Hematopoietic multipotent progenitor cell treated with erythropoietin and hydrocortisone succinate and interleukin-3 and kit ligand, for 6 days (in vitro differentiated cells): ENCODE data around the gene CHMP4B.
"Not testable (repeated sequence)": the region's sequence is repeated elsewhere in the genome, so short reads cannot be mapped to it uniquely, and the experiment has no call there.

Experiments used
- DNase-seq: peaks from one replicate; pipeline ENCODE4 v3.0.0-alpha.2; 2015

Gene CHMP4B

DNA sequence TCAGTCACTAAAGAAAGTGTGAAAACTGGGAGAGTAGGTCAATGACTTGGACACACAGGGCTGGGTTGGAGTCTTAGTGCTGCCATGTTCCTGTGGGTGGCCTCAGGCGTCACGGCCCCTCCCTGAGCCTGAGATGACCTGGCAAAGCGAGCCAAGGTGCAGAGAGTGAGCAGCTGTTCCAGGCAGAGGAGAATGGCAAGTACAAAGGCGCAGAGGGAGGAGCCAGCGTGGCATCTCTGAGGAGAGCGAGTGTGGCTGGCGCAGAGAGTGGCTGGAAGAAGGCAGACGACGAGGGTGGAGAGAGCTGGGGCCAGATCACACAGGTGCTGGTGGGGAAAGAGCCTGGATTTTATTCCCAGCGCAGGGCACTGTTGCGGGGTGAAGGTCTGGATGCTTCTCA, 20.6 kb upstream of the CHMP4B start:
- no peak for DNase-seq

GRCh38 chr20:33791021-33791420, 20.1 kb upstream of the CHMP4B start:
- no peak for DNase-seq

DNA sequence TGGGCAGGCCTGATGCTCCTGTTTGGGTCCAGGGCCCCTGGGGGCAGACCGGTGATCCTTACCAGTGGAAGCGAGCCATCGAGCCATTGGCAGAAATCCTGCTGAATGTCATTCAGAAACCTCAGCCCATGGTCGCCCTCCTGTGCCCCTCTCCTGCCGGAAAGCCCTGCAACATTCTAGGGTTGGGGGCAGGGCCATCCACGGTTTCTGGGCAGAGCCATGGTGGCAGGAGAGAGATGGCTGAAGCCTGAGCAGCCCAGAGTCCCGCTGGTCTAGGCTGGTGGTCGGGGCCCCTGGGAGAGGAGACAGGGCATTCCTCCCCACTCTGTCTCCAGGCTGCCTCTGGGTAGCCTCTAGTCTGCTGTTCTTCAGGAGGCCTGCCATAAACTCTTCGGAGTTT, 19.6 kb upstream of the CHMP4B start:
- no peak for DNase-seq

GRCh38 chr20:33791959-33792597, 19.1 kb upstream of the CHMP4B start:
- DNase-seq: peak; percentile 53

DNA sequence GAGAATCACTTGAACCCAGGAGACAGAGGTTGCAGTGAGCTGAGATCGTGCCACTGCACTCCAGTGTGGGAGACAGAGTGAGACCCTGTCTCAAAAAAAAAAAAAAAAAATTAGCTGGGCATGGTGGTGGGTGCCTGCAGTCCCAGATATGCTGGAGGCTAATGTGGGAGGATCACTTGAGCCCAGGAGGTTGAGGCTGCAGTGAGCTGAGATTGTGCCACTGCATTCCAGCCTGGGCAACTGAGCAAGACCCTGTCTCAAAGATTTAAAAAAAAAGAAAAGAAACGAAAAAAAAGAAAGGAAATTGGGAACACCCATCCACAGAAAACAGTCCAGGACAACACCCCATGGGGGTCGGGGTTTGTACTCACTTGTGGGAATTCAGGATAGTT, 18.6 kb upstream of the CHMP4B start:
- DNase-seq: not testable (repeated sequence)

GRCh38 chr20:33793011-33793931, 17.9 kb upstream of the CHMP4B start:
- DNase-seq: no peak

GRCh38 chr20:33796263-33796906, 14.8 kb upstream of the CHMP4B start:
- DNase-seq: no peak

DNA sequence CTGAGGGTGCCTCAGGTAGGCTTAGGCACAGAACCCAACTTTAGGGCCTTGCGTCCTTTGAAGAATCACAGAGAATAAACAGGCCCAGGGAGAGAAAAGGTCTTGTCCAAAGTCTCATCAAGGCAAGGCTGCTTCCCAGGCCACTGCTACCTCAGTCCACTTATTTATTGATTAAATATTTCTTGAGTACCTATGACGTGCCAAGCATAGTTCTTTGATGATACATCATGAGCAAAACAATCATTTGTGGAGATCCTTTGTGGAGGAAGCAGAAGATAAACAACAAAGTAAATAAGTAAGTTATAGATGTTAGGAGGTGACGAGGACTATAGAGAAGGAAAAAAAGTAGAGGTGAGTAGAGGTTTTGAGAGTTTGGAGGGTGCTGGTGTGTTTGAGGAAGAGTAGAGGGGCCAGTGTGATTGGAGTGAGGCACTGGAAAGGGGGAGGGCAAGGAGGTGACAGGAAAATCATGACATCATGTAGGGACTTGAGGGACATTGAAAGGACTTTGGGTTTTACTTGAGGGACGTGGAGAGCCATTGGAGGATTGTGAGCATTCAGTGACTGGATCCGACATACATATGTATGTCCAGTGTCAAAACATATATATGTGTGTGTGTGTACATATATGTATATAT, 14.1 kb upstream of the CHMP4B start:
- DNase-seq: no peak

GRCh38 chr20:33798444-33798843, 12.7 kb upstream of the CHMP4B start:
- DNase-seq: no peak

- no peak for DNase-seq
Observed at GRCh38 chr20:33803921-33804337, 7.2 kb upstream of the CHMP4B start.

- DNase-seq: no peak
Observed at GRCh38 chr20:33808388-33808787, 2.8 kb upstream of the CHMP4B start.

DNA sequence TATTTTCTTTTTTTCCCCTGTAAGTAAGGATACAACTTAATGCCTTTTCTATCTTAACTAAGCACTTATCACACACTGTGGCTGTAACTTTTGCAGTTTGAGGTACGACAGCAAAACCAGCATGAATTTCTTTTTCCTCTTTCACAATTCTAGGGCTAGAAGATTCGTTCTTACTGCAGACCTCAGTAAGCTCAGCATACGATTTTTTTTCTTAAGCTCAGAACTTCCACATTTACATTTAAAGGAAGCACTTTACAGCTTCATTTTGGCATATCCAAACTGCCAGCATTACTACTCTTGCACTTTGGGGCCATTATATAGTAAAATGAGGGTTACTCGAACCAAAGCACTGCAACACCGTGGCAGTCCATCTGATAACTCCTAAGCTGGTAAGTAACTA, 889 bp upstream of the CHMP4B start:
- DNase-seq: peak; percentile 22

DNA sequence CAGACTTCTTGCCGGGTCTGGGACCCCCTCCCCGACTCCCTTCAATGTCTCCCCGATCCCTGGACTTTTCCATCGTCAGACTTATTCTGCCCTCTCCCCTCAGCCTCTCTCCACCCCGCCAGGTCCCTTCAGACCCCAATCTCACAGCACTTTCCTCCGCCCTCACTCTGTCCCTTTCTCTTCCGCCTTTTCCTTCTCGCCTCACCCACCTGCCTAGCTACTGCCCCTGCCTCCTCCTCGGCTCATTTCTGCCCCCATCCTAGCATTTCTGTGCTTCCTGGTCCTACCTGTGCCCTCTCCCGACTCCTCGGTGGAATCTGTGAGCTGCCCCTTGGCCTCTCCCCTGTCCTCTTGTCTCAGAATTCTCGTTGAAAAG, 616 bp downstream of the CHMP4B start:
- DNase-seq: peak; percentile 58

- DNase-seq: peak; percentile 60
Observed at GRCh38 chr20:33812152-33812849, 1.2 kb downstream of the CHMP4B start.

DNA sequence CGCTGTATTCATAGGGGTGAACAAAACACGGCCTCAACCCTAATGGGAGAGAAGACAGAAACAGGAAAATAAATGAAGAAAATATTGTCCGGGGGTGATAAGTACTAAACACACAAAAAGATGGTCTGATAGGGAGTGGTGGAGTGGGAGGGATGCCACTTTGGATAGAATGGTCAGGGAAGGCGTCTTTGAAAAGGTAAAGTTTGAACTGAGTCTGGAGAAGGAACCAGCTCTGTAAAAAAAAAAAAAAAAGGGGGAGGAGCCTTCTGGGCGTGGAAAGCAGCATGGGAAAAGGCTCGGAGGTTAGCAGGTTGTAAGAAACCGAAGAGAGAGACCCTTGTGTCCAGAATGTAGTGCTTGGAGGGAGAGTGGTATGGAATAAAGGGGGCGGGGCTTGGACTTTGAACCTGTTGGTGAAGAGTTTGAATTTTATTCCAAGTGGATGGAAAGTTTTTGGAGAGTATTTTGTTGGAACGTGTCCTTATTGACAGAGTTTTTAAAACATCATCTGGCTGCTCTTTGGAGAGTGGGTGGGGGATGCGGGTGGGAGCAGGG, 1.8 kb downstream of the CHMP4B start:
- peak; percentile 69 for DNase-seq

DNA sequence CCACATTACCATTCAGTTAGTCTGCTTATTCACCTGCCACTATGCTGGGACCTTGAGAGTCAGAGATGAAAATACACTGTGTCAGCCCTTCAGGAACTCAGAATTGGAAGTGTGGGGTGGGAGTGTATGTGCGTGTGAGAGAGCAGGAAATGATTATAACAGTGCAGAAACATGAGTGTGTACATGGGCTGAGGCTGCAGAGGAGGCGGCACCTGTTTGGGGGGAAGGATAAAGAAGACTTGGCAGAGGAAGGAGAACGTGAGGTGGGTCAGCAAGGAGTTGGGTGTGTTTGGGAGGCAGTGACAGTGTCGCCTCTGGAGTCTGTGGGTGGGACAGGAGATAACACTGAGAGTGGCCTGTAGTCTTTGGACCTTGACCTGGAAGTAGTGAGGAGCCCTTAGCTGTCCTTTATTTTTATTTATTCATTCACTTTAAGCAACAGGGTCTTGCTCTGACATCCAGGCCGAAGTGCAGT, 3.1 kb downstream of the CHMP4B start:
- peak; percentile 35 for DNase-seq

GRCh38 chr20:33815671-33816070, 4.5 kb downstream of the CHMP4B start:
- no peak for DNase-seq

- no peak for DNase-seq
Observed at GRCh38 chr20:33816191-33816590, 5.0 kb downstream of the CHMP4B start.

- DNase-seq: no peak
Observed at GRCh38 chr20:33817411-33817810, 6.3 kb downstream of the CHMP4B start.

DNA sequence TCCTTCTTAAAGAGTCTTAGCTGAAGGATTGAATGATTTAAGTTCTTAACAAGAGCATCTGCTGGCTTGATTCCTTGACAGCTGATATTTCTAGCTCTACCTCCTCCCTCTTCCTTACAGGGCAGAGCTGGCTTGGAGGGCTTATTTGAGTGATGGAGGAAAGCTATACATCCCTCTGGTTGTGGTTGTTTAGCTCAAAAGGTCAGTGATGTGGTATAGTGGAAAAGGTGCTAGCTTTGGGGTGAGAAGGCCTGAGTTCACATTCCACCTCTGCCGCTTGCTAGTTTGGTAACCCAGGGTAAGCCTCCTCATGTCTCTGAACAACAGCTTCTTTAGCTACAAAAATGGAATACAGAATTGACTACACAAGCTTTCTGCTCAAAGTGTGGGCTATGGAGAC, 8.3 kb downstream of the CHMP4B start:
- DNase-seq: no peak

DNA sequence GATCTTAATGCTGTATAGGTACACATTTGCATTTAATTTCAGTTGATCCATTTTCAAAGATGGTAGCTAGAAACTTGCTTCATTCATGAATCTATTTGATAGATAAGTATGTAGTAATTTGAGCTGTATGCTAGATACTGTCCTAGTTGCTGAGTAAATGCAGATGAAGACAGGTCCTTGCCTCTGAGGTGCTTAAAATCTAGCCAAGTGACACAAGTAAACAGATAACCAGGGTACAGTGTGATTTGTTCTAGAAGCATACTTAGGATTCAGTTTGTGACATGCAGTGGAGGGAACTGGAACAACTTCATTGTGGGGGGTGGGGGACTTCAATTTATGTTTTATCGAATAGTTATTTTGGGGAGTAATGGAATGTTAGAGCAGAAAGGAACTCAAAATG, 9.2 kb downstream of the CHMP4B start:
- no peak for DNase-seq

DNA sequence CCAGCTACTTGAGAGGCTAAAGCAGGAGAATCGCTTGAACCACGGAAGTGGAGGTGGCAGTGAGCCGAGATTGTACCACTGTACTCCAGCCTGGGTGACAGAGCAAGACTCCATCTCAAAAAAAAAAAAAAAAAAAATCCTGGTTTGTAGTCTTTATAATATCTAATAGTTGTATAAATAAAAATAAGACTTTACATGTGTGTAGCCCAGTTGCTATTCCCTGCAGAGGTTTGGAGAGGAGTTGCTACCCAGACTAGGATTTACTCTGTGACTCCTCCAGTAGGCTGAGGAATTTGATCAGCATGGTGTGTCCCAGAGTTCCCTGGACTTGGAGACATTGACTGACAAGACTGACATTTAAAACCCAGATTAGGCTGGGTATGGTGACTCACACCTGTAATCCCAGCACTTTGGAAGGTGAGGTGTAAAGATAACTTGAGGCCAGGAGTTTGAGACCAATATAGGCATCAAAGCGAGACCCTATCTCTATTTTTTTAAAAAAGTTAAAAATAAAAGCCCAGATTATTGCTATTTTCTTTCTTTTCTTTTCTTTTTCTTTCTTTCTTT, 10.2 kb downstream of the CHMP4B start:
- no peak for DNase-seq
